Measurements from ENCODE around the gene BMP7.

DNA sequence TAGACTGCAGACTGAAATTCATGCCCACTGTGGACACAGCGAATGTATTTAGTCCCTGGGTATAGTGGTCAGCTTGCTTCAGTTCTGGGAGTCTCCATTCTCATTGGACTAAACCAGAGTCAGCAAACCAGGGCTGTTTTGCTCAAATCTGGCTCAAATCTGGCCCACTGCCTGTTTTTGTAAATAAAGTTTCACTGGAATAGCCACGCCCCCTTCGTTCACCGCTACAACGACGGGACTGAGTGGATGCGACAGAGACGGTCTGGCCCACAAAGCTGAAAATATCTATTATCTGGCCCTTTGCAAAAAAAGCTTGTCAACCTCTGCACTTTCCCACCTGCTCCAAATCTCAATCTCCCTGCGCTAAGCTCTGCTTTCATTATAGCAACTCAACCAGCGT is 135.4 kb downstream of the BMP7 start:
- TF ChIP-seq, protein P1, sequence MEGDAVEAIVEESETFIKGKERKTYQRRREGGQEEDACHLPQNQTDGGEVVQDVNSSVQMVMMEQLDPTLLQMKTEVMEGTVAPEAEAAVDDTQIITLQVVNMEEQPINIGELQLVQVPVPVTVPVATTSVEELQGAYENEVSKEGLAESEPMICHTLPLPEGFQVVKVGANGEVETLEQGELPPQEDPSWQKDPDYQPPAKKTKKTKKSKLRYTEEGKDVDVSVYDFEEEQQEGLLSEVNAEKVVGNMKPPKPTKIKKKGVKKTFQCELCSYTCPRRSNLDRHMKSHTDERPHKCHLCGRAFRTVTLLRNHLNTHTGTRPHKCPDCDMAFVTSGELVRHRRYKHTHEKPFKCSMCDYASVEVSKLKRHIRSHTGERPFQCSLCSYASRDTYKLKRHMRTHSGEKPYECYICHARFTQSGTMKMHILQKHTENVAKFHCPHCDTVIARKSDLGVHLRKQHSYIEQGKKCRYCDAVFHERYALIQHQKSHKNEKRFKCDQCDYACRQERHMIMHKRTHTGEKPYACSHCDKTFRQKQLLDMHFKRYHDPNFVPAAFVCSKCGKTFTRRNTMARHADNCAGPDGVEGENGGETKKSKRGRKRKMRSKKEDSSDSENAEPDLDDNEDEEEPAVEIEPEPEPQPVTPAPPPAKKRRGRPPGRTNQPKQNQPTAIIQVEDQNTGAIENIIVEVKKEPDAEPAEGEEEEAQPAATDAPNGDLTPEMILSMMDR (conservative IDR thresholded peaks at IDR 0.05; ENCODE audit: low read length), result no peak
- TF ChIP-seq EZH2phosphoT487 (IDR thresholded peaks at IDR 0.05; ENCODE audit: borderline replicate concordance), result no peak
